ENCODE measurements around the gene ERC2. TPM values are rescaled to one million over a fixed set of nuclear protein-coding genes. Genes with fewer than 3 reads are reported as not detected.

The ERC2 gene
- total and polyA plus RNA-seq, 2 of the 8 experiments (the other 6 are each of a cell fraction or from before 2014, with no cell fraction given), result 16.4 to 22.8 TPM

GRCh38 chr3:55601366-55602080 lies 866.7 kb downstream of the ERC2 start:
- Histone ChIP-seq H4K91ac (replicated peaks; ENCODE audit: insufficient read length, low read length) (no peak overlapping the region), H2BK120ac (replicated peaks; ENCODE audit: low read depth, low read length) (no peak overlapping the region), H2BK15ac (ENCODE audit: low read length) (no peak overlapping the region), H3K27me3 (replicated peaks in 1 of 4; ENCODE audit: control insufficient read depth in 3 of 4, extremely low read depth in 1 of 4, insufficient read depth in 3 of 4, low read length in 3 of 4) (no peaks in the 10 kb centered on the region), H4K5ac (ENCODE audit: insufficient read length, low read depth, low read length) (no peak overlapping the region), H2BK5ac (ENCODE audit: low read depth, low read length) (no peak overlapping the region), H3K27ac (ENCODE audit: low read depth, low read length) (no peak overlapping the region), H2AK5ac (ENCODE audit: low read depth, low read length) (0 out of 2 replicates have a peak overlapping the region, but pooled peaks have one; percentile 9), H3K18ac (ENCODE audit: extremely low read depth, low read length) (no peak overlapping the region), H3K4me2 (ENCODE audit: insufficient read depth in 1 of 2, low read depth in 2 of 2, low read length in 2 of 2) (no peak overlapping the region), H3K4me1 (replicated peaks in 1 of 4; ENCODE audit: control insufficient read depth in 3 of 4, insufficient read depth in 4 of 4, low read length in 3 of 4) (peaks cover 0 to 5% (median 3%) of the 10 kb centered on the region in 4 experiments; a peak in 3 of 7 replicates), H4K20me1 (replicated peaks in 1 of 2; ENCODE audit: control insufficient read depth in 1 of 2, insufficient read depth in 2 of 2, low read length in 2 of 2) (no peaks in the 10 kb centered on the region), H3K23ac (ENCODE audit: insufficient read length) (no peak overlapping the region), H3K4ac (replicated peaks; ENCODE audit: insufficient read length, low read depth, low read length) (no peak overlapping the region), H3K9me3 (ENCODE audit: insufficient read depth in 2 of 2, low read depth in 1 of 2, low read length in 1 of 2) (no peaks in the 10 kb centered on the region), H2AFZ (ENCODE audit: low read length) (no peak overlapping the region), H3K79me1 (ENCODE audit: low read depth, low read length) (no peaks in the 10 kb centered on the region), H3K36me3 (ENCODE audit: control insufficient read depth in 2 of 4, insufficient read depth in 4 of 4, low read length in 3 of 4) (no peaks in the 10 kb centered on the region), H2BK20ac (ENCODE audit: low read length) (no peak overlapping the region), H3K56ac (replicated peaks; ENCODE audit: insufficient read length, low read depth, low read length) (no peak overlapping the region), H3K9ac (replicated peaks in 1 of 4; ENCODE audit: extremely low read depth in 1 of 4, low read depth in 3 of 4, low read length in 3 of 4) (no peak overlapping the region), H2BK12ac (ENCODE audit: low read depth, low read length) (no peak overlapping the region), H3K79me2 (ENCODE audit: control insufficient read depth in 1 of 2, insufficient read depth in 2 of 2, low read length in 2 of 2) (no peaks in the 10 kb centered on the region), H3K4me3 (ENCODE audit: extremely low read depth in 1 of 4, insufficient read depth in 2 of 4, low read depth in 3 of 4, low read length in 4 of 4) (no peak overlapping the region), H3K14ac (ENCODE audit: insufficient read length) (no peak overlapping the region), H3K23me2 (ENCODE audit: low read depth, low read length) (no peaks in the 10 kb centered on the region), H4K8ac (ENCODE audit: extremely low read depth, insufficient read depth, low read length) (no peak overlapping the region)
- TF ChIP-seq PHF8 (conservative IDR thresholded peaks at IDR 0.05; ENCODE audit: low read depth, low read length) (no peak), EGR1 (IDR thresholded peaks at IDR 0.05; ENCODE audit: borderline replicate concordance, low read depth, low read length) (no peak), SP4 (IDR thresholded peaks at IDR 0.05; ENCODE audit: low read length) (no peak), BACH1 (IDR thresholded peaks at IDR 0.05; ENCODE audit: low read length) (no peak)
- DNase-seq (ENCODE audit: low read depth in 1 of 2, low spot score in 2 of 2), result no peak
- WGBS, 2 experiments (ENCODE audit: extremely low coverage in 1 of 2, insufficient coverage in 1 of 2, insufficient read length in 1 of 2, insufficient replicate concordance in 2 of 2, low coverage in 1 of 2, low lambda C conversion rate in 2 of 2, missing lambda C conversion rate in 1 of 2), result 90% methylated on average over 10 of the region's 10 CpGs; no CpG with 5 or more reads in 1 of the 2 experiments
- POLR2A ChIA-PET (ENCODE audit: partially characterized antibody), result no interaction called here
- CTCF ChIA-PET (ENCODE audit: partially characterized antibody), result interaction anchor here (0.9 to 2.1 kb wide), 2 partner anchors 8 to 9 kb away, joined by 3 to 6 read pairs; no protein-coding TSS in a partner anchor
- FAIRE-seq, result no peak

Measured in H1 (cell line).